ENCODE results near the gene BNC2.
"Not testable (repeated sequence)": the region's sequence is repeated elsewhere in the genome, so short reads cannot be mapped to it uniquely, and the experiment has no call there.

BNC2 gene

DNA sequence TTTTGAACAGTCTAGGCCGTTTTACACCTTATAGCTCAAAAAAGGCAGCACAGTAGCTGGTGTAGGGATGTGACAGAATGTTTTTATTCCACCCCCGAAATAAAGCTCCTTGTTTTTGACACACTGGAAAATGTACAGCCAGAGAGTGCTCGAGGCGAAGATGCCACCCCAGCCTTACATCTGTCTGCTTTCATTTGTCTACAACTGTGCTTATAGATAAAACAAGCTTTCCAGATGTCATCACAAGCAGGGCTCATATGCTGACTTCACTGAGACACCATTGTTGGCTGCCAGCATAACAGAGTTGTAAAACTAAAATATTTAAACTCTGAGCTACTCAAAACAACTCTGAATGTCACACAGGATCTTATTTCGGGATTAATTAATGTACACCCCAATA, 386.3 kb downstream of the BNC2 start:
- no peak for DNase-seq

DNA sequence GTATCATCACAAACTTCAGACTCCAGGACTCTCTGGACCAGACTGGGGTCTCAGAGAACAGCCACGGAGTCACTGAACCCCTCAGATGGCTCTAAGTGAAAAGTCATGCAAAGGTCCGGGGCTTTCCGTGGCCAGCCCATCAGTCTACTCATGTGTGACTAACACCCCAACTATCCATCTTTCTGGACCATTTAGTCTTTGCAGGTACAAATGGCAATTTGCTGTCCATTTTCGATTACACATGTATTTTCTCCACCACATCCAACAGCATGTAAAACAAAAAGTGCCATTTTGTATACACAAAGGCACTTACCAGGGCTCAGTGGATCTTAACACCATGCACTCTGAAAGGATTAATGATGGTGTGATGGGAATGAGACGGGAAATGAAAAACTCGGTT, 387.7 kb downstream of the BNC2 start:
- DNase-seq: no peak

DNA sequence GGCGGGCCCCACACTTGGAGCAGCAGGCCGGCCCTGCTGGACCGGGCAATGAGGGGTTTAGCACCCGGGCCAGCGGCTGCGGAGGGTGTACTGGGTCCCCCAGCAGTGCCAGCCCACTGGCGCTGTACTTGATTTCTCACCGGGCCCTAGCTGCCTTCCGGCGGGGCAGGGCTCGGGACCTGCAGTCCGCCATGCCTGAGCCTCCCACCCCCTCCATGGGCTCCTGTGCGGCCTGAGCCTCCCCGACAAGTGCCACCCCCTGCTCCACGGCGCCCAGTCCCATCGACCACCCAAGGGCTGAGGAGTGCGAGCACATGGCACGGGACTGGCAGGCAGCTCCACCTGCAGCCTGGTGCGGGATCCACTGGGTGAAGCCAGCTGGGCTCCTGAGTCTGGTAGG, 389.9 kb downstream of the BNC2 start:
- DNase-seq: not testable (repeated sequence)

DNA sequence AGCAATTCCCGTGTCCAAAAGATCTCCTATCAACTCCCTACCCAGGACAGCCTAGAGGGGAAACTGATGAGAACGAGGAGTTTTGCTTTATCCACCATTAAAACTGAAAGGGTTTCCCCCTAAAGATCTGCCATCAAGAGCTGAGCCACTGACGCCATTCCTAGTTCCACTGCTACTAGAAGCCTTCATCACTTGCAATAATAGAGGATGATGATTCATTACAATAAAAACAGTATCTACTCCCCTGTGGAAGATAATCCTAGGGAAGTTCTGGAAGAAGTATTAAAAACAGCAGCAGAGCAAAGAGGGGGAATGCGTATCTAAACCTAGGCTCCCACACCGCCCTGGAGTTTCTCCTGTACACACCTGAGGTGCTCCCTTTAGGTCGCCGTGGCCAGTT, 394.5 kb downstream of the BNC2 start:
- DNase-seq: no peak

DNA sequence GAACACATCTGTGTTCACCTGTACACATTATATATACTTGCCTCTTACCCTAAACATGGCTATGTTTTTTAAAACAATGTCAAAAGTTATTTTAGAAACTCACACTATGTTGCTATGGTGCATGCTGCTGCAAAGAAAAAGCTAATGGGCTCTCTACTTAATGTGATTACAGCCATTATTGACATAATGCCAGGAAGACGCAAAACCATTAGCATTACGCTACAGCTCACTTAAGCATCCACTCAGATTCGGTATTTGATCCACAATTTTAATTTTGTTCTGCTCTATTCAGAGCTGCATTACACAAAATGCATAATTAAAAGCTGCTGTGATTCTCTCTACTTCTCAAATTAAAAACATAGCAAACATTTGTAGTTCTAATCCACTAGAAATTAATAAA, 395.2 kb downstream of the BNC2 start:
- no peak for DNase-seq

DNA sequence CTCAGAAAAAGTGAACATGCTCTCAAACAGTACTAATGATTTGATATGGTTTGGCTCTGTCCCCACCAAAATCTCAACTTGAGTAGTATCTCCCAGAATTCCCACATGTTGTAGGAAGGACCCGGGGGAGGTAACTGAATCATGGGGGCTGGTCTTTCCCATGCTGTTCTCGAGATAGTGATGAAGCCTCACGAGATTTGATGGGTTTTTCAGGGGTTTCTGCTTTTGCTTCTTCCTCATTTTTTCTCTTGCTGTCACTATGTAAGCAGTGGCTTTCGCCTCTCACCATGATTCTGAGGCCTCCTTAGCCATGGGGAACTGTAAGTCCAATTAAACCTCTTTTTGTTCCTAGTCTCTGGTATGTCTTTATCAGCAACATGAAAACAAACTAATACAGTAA, 401.3 kb downstream of the BNC2 start:
- DNase-seq: no peak

DNA sequence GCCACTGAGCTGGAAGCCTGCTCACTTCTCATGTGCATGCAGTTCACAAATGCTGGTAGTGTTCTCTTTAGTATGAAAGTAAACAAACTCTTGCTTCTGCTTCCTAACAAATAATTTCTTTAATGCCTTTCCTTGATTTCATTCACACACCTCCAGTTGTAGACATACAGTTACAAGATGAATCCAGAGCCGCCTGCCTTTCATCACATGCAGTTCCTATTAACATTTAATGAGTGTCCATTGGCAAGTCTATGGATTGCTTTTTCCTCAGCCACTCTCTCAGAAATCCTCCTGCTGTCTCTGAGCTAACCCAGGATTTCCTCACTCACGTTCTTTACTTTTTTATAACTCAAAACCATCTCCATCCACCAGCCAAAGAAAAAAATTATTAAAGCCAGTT, 408.6 kb downstream of the BNC2 start:
- DNase-seq: no peak

DNA sequence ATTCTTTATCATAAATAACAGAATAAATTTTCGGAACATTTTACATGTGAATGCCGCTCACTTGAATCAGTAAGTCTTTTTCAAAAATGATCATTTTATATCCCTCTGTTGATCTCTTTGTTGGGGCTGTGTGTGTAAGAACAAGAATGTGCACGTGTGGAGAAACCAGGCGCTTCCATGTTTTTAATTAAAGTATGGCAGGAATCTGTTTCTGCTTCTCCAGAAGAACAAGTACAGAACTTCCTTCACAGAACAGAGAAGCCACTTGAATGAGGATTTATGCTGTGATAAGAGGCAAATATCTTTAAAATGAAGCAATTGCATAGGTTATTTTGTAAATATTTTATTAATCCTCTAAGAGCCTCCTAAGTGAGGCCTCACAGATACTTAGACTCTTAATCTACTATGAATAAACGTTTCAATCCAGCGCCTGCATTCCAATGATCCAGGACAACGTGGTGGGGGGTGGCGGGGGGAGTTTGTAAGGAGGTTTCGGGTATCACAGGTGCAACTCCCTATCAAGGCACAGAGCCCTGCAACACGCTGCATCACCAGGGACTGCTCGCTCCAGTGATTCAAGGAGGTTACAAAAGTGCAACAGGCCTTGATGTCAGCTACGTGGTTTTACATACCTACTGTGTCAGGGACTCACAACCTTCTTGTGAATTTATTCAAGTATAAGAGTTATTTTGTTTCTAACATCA, 409.2 kb downstream of the BNC2 start:
- no peak for DNase-seq

DNA sequence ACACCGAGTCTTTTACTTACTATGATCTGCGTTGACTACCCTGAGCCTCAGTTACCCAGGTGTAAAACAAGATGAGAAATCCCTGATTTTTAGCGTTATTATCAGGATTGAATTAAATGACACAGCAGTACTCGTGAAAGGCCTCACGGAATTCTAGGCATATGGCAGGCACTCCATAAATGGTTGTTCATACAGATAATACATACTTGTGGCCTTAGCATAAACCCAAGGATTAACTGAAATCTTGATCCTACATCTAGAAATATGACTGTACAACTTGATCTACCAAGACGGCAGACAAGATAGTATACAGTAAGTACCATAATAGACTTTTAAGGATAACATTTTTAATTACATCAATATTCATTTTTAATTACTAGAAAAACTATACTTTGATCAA, 409.8 kb downstream of the BNC2 start:
- DNase-seq: no peak

DNA sequence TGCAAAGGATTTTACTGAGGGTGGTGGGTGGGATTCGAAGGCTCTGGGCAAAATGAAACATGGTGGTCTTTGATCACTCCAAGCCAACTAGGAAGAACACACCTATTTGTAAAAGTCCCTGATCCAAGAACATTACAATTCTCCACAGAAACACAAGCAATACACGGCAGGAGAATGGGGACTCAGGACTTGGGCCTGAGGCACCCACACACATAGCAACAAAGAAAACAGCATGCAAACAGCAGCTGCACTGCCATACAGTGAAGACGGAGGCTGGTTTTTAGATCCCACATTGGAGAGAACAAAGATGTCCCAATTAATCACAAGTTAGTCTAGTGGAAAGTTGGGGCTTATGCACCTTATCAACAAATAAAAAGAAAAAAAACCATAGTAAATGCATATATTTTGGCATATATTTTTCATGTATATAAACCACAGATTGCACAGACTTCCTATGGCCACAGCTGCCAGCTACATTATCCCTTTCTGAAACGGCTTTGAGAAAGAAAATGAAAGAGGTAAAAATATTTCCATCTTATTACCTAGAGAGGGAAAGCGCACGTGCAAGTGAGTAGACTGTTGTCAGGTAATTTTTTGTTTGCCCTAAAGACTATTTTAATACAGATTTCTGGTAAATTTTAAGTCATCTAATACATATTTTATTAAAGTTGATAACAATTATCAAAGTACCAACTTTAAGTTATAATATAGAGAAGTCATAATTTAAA, 410.9 kb downstream of the BNC2 start:
- no peak for DNase-seq

DNA sequence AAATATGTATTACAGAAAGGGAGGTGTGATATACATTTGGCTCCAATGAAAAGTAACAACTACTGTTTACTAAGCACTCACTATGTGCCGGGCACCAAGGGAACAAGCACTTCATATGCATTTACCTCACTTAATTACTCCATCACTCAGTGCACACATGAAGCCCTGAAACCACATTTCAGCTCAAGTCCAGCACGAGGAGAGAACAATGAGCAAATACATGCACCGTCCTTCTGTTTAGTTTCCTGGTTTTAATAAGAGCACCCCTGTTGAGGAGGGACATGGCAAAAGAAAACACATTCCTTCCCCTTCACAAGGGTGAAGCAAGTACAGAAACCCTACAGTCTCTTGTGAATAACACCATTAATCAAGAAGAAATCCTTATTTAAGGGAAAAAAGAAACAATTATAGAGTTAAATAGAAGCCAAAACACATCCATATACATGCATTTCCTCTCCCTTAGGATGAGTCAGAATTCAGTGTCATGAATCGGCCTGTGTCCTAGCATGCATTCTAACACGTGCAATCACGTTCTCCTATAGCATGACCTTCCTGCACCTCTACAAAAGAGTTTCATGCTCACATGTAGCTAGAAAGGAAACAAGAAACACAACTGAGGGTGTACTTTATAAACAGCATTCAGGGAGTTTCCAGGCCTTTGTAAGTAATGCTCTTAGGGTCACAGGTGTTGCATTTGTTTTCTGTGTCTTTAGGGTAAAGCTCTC, 411.6 kb downstream of the BNC2 start:
- DNase-seq: no peak

DNA sequence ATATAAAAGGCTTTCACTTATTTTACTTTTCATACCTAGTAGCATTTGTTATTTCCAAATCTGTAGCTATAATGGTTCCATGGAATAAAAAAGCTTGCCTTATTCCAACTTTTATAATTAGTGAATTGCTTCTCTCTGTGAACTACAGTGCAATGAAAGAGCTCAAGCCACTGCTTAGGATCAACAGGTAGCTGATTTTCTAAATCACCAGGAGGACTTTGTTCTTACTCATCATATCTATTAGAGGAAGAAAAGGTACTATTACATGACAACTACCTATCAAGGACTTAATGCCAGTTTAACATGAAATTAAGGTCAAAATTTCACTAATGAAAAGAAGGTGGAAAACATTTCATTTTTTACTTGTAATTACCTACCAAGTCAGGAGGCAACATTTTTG, 414.6 kb downstream of the BNC2 start:
- DNase-seq: no peak

DNA sequence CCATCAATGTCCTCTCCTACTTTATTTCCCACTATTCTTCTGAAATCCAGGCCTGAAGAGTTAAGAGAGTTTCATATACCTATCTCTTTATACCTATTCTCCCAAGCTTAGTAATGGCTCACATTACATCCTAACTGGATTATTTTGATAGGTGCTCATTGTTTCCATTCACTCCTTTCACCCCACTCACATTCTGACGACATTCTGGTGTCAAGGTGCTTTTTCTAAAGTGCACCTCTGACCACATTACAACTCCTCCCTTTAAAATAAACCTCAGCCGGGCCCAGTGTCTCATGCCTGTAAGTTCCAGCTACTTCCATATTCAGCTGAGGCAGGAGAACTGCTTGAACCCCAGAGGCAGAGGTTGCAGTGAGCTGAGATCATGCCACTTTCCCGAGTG, 417.1 kb downstream of the BNC2 start:
- no peak for DNase-seq

DNA sequence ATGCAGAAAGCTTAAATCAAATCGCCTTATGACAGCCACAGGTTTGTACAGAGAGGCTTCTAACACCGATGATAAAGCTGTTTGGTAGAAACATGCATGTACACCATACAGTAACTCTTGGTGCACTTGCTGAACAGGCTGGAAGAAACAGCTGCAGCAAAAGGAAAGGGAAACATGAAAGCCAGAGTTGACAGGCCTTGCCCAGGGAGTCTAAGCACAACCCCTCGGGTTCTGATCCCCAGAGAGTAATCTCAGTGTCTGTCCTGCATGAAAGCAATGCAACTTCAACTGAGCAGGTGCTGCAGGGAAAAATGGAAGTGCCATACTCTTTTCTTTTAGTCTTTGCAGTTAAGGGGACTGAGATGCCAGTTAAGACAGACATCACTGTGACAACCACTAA, 419.9 kb downstream of the BNC2 start:
- DNase-seq: no peak

DNA sequence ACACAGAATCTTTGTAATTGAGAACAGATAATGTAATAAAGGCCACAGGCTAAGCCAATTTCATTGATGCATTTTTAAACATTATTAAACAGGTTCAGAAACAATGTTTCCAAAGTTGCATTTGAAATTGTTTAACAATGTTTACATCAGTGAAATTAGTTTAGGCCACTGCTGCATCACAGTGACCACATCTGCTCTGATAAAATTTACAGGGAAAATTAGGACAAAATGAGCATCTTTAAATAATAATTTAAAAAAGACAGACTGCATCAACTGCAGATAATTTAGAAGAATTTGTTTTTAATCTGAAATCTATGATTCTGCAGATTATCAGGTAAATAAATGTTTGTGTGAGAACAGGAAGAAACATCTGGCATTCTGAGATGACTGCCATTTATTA, 420.4 kb downstream of the BNC2 start:
- no peak for DNase-seq

DNA sequence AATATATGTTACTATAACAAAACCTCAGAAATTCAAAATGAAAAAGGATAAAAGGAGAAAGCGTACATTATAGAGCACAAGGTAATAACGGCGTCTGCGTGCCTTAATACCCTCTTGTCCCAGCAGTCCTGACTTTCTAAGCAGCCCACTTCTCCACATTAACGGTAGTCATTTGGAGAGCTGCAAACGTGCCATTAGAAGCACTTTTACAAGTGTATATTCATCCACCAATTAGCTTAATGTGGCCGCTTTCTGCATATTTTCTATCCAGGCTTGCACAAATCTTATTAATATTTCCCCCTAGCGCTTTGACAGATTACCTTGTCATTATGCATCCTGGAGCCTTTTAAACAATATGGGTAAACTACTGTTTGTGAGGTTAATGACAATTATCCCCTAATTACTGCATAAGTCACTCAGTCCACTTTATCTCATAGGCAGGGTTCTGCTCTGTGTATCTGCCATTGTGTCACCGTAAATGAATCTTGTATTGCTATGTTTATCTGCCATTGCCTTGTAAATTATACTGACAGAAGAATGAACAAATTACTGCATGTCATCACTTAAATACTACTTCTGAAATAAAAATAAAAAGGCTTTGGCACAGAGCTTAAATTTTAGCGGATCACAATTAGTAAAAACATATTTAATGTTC, 421.3 kb downstream of the BNC2 start:
- DNase-seq: no peak

DNA sequence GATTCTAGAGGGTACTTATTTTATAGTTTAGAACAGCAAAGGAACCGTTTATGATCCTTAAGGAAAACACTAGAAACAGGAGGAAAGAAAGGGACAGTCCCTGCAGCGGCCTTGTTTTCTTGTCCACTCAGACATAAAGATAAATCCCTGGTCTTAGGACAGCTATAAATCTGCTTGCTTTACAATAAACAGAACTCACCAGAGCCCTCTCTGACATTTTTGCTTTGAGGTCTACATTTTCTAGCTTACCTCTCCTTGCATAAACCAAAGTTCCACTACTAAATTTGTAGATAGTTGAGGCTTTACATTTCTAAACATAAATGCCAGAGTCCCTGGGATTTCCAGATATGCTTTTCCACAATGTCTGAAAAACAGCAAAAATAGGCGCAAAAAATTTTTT, 422.5 kb downstream of the BNC2 start:
- DNase-seq: no peak

DNA sequence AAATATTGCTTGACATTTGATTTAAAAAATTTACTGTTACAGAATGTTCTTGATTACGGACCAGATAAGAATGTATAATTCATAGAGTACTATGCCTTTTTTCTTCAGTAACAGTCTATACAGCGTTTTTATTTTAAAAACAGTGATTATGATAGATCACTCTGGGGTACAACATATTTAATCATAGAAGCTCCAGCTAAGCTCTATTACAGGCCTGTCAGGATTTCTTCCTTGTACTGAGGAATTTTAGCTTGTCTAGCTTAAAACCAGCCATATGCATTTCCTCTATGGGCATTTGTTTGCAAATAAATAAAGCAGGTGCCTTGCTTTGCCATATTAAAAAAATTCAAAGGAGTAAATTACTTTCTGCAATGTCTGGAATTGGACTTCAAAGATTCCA, 423.8 kb downstream of the BNC2 start:
- DNase-seq: no peak

DNA sequence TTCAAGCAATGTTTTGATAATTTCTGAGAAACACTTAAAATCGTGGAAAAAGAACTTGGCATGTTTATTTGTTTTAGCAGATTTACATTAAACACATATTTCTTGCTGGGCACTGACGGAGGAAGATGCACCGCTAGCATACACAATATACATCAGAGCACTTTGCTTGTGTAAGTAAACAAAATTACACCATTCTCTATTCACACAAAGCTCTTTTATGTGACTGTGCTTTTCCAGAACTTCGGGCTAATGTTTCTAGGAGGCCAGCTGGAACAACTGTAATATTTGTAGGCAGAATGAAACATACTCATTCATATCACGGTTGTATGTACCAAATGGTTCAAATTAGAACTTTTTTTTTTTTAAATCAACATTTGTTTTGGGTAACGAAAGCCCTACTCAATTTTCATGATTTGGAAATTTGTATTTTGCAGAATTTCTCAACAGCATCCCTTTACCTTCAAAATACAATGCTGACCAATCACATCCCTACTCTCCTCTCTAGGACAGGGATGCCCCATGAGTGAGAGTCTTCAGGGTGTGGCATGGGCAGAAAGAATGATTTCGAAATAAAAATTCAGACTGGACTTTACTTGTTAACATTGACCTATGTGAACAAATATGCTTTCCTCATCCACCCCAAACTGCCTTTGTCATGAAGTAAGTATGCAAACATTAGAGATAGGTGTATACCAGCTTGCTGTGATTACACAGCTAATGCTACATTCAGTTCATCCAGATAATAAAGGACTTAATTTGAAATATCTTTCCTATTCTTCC, 425.1 kb downstream of the BNC2 start:
- peak; percentile 38 for DNase-seq

DNA sequence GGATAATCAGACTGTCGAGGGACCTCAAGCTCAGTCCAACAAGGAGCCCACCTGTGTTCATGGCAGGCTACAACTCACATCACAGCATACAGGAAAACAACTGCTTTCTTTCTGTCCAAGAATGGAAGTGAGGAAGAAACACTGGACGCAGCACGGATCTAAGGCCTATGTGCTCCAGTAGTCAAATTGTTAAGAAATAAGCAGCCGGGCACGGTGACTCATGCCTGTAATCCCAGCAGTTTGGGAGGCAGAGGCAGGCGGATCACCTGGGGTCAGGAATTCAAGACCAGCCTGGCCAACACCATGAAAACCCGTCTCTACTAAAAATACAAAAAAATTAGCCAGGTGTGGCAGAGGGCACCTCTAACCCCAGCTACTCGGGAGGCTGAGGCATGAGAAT, 427.8 kb downstream of the BNC2 start:
- DNase-seq: no peak

DNA sequence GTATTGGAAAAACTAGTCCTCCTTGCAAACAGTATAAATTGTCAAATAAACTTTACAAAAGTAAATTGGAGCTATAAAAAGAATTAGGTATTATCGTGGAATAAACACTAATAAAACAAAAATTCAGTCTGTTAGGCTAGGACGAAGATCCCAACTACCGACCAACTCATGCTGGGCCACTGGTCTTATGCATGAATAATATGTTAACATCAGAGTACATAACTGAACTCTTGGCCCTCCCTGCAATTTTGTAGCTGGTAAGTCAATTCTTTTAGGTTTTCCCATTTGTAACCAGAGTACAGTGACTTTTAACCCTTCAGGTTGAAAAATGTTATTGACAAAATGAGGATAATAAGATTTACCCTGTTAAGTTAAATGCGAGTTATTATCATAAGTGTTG, 428.7 kb downstream of the BNC2 start:
- DNase-seq: no peak

DNA sequence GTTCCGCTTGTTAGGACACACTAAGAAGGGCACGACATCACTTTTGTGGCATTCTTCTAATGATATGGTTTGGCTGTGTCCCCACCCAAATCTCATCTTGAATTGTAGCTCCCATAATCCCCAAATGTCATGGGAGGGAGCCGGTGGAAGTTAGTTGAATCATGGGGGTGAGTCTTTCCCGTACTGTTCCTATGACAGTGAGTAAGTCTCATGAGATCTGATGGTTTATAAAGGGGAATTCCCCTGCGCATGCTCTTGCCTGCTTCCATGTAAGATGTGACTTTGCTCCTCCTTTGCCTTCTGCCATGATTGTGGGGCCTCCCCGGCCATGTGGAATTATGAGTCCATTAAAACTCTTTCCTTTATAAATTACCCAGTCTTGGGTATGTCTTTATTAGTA, 431.6 kb downstream of the BNC2 start:
- DNase-seq: not testable (repeated sequence)

DNA sequence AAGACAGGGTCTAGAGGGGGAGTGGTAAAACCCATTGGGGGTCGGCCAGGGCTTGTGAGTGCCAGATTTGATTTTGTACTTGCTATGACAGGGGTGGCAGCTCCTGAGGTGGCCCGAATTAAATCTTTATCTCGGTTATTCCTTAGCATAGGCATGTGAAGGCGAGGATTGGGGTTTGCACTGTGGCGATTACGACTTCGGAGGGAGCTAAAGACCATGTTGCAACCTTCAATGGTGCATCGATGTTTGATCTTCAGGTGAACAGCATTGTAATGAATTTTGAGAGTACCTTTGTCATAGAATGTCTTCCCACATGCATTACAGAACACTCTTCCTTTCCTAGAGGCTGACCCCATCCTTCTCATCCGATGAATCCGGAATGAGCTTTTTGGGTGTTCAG, 433.9 kb downstream of the BNC2 start:
- no peak for DNase-seq
